ENCODE results near the gene SERPINE1. TPM values are rescaled to one million over a fixed set of nuclear protein-coding genes. Genes with fewer than 3 reads are reported as not detected.

SERPINE1 gene
- total RNA-seq, 2 experiments from 2014 or later: 0.07 TPM; not detected in 1

DNA sequence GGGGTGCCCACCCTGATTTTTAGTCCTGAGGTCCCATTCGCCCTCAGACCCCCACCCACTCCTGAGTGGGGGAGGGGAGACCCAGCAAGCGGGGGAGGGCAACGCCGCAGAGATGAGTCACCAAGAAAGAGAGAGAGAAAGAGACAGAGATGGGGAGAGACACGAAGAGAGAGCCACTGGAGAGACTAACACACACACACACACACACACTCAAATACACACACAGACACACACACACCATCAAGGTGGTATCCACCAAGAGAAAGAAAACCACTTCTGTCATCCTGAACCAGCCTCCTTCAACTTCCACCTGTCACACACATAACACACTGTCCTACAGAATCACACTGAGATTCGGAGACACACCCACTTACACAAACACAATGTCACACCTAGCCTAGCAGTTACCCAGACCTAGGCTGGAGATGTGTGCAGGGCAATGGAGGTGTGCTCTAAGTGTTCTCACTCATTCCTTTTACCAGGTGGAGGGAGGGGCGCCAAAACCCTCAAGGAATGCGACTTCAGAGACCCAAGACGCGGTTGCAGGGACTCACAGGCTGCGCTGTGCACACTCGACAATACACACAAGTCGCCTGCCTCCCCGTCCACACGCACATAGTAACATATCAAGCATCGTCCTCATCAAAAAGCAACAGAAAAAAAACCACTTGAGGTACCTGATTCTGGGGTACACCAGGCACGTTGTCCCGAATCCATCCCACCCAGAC, 42.4 kb downstream of the SERPINE1 start:
- peaks cover 81% of the 10 kb centered on the region for H3K4me1 Mint-ChIP-seq (ENCODE audit: low read depth)
- intact Hi-C loops (cut with micrococcal nuclease): loop anchor here (1.0 to 10.0 kb wide), 3 partner anchors 23 to 274 kb away; partner anchors contain the start of gene ACHE
- no peak overlapping the region for H3K4me3 Mint-ChIP-seq
- no peak overlapping the region for H3K27ac Mint-ChIP-seq
- H3K9me3 Mint-ChIP-seq: no peaks in the 10 kb centered on the region
- CTCF ChIA-PET: interaction anchor here (0.6 to 2.0 kb wide), 9 partner anchors 18 to 64 kb away, joined by 3 to 17 read pairs (median 4); no protein-coding TSS in a partner anchor
- peaks cover 78% of the 10 kb centered on the region for H3K27me3 Mint-ChIP-seq (ENCODE audit: low read depth)
- H3K36me3 Mint-ChIP-seq (ENCODE audit: low read depth): no peaks in the 10 kb centered on the region
- DNase-seq: peak; percentile 18

DNA sequence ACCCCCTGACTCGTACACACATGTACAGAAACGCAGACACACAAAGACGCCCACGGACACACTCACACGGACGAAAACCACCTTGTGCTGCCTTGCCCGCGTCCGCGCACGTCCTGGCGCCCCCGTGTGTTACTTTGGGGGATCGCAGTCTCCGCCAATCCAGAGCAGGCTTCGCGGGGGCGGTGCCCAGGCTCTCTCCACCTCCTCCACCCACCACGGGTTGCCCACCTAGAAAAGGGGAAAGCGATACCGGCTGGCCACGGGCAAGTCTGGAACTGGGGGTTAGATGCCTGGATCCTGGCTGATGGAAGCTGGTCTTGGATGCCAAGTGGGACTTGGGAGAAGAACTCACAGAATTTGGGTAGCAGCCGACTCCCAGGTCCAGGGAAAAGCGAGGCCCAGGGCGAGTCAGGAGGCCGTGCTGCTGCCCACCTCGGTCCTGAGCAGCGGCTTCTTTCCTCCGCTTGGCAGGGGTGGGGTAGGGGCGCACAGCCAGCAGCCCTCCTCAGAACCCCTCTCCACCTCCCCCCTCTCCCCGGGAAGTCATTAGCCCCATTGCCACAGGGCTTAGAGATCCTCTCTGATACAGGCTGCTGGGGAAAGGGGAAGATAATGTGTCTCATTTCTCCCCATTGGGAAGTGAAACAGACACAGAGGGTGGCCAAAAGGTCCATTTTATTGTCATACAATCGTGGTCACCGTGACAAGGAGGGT, 43.1 kb downstream of the SERPINE1 start:
- Mint-ChIP-seq H3K4me1 (ENCODE audit: low read depth) (peaks cover 79% of the 10 kb centered on the region), H3K27me3 (ENCODE audit: low read depth) (peaks cover 79% of the 10 kb centered on the region), H3K27ac (no peak overlapping the region), H3K36me3 (ENCODE audit: low read depth) (no peaks in the 10 kb centered on the region), H3K4me3 (no peak overlapping the region), H3K9me3 (no peaks in the 10 kb centered on the region)
- CTCF ChIA-PET: interaction anchor here (0.6 to 2.8 kb wide), 12 partner anchors 16 to 1247 kb away, joined by 3 to 16 read pairs (median 4); partner anchors contain the start of gene AP1S1
- peak; percentile 84 for DNase-seq
- intact Hi-C loops (cut with micrococcal nuclease): loop anchor here (1.0 to 10.0 kb wide), 5 partner anchors 22 to 275 kb away; partner anchors contain the start of gene ACHE

- no peak for DNase-seq
- H3K4me1 Mint-ChIP-seq (ENCODE audit: low read depth): peaks cover 72% of the 10 kb centered on the region
- no peaks in the 10 kb centered on the region for H3K9me3 Mint-ChIP-seq
- no peak overlapping the region for H3K27ac Mint-ChIP-seq
- H3K36me3 Mint-ChIP-seq (ENCODE audit: low read depth): no peaks in the 10 kb centered on the region
- peaks cover 79% of the 10 kb centered on the region for H3K27me3 Mint-ChIP-seq (ENCODE audit: low read depth)
- intact Hi-C loops (cut with micrococcal nuclease): loop anchor here (2.0 to 10.0 kb wide), 2 partner anchors 32 to 114 kb away; no protein-coding TSS in a partner anchor
- CTCF ChIA-PET: interaction anchor here (0.5 to 2.8 kb wide), 13 partner anchors 16 to 1246 kb away, joined by 3 to 16 read pairs (median 4); partner anchors contain the start of gene AP1S1
- H3K4me3 Mint-ChIP-seq: no peak overlapping the region
Measured at GRCh38 chr7:101170617-101171441, 43.9 kb downstream of the SERPINE1 start.

DNA sequence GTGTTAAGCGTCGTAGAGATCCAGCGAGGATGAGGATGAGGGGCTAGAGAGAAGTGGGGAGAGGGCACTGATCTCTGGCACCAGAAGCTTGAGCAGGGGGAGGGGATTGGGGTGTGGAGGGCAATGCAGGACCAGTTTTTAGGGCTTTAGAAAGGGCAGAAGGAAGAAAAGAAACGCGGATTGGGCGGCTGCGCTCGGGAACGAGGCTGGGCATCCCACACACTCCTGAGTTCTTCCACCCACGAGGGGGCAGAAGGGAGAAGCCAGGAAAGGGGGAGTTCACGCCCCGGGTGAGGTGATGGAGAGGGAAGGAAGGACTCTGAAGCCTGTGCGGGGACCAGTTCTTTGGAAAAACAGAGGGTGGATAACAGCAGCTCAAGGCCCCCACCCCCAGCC, 44.5 kb downstream of the SERPINE1 start:
- Mint-ChIP-seq H3K27ac (no peak overlapping the region), H3K4me3 (no peak overlapping the region), H3K36me3 (ENCODE audit: low read depth) (no peaks in the 10 kb centered on the region), H3K27me3 (ENCODE audit: low read depth) (peaks cover 78% of the 10 kb centered on the region), H3K4me1 (ENCODE audit: low read depth) (peaks cover 66% of the 10 kb centered on the region), H3K9me3 (no peaks in the 10 kb centered on the region)
- CTCF ChIA-PET: interaction anchor here (0.6 to 2.8 kb wide), 7 partner anchors 23 to 130 kb away, joined by 3 to 16 read pairs (median 4); no protein-coding TSS in a partner anchor
- no peak for DNase-seq
- intact Hi-C loops (cut with micrococcal nuclease): loop anchor here (2.0 to 10.0 kb wide), 2 partner anchors 33 to 113 kb away; no protein-coding TSS in a partner anchor

GRCh38 chr7:101172005-101172853, 45.3 kb downstream of the SERPINE1 start:
- Mint-ChIP-seq H3K4me1 (ENCODE audit: low read depth) (peaks cover 60% of the 10 kb centered on the region), H3K9me3 (no peaks in the 10 kb centered on the region), H3K27ac (no peak overlapping the region), H3K27me3 (ENCODE audit: low read depth) (peaks cover 79% of the 10 kb centered on the region), H3K4me3 (peak overlapping the region; percentile 20), H3K36me3 (ENCODE audit: low read depth) (no peaks in the 10 kb centered on the region)
- DNase-seq: peak; percentile 60
- intact Hi-C loops (cut with micrococcal nuclease): loop anchor here (10.0 kb wide), 1 partner anchor 113 kb away; no protein-coding TSS in a partner anchor
- CTCF ChIA-PET: interaction anchor here (0.6 to 5.7 kb wide), 5 partner anchors 20 to 129 kb away, joined by 3 to 33 read pairs (median 4); partner anchors contain the start of gene FIS1

DNA sequence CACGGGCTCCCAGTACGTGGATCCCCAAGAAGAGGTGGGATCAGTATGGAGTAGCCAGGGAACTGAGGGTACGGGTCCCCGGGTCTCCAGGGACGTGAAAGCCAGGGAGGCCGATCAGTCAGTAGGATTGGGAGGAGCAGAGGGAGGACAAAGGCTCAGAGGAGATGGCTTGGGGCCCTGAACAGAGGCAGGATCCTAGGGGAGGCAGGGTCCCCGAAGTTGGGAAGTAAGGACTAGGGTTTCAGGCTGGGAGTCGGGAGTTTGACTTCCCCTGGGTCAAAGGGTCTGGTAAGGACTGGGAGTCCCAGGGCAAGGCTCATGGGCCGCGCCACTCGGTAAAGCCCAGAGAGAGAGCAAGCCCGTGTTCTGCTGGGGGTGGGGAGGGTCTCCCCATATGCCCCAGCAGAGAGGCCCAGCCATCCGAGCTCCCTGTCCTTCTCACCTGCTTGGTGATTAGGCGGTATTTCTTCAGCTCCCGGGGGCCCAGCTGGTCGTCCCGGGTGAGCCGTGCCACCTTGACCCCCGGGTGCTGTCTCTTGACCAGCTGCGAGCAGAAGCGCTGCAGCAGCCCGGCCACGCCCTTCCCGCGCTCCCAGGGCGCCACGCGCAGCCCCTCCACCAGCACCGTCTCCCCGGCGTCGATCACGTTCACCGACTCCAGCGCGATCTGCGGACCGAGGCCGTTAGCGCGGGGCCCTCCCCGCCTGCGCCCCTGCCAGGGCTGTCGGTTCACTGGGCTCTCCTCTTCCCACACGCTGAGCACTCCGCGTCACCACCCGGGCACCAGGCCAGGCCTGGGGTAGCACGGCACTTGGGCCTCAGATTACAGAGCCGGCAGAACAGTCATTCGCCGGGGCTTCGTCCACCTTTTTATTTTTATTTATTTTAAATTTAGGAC, 46.2 kb downstream of the SERPINE1 start:
- Mint-ChIP-seq H3K4me3 (peak overlapping the region; percentile 42), H3K9me3 (no peaks in the 10 kb centered on the region), H3K27me3 (ENCODE audit: low read depth) (peaks cover 81% of the 10 kb centered on the region), H3K36me3 (ENCODE audit: low read depth) (no peaks in the 10 kb centered on the region), H3K4me1 (ENCODE audit: low read depth) (peaks cover 53% of the 10 kb centered on the region), H3K27ac (no peak overlapping the region)
- peak; percentile 57 for DNase-seq
- intact Hi-C loops (cut with micrococcal nuclease): loop anchor here (10.0 kb wide), 1 partner anchor 112 kb away; no protein-coding TSS in a partner anchor
- CTCF ChIA-PET: interaction anchor here (0.5 to 5.7 kb wide), 6 partner anchors 15 to 110 kb away, joined by 3 to 33 read pairs (median 5); partner anchors contain the start of gene FIS1

DNA sequence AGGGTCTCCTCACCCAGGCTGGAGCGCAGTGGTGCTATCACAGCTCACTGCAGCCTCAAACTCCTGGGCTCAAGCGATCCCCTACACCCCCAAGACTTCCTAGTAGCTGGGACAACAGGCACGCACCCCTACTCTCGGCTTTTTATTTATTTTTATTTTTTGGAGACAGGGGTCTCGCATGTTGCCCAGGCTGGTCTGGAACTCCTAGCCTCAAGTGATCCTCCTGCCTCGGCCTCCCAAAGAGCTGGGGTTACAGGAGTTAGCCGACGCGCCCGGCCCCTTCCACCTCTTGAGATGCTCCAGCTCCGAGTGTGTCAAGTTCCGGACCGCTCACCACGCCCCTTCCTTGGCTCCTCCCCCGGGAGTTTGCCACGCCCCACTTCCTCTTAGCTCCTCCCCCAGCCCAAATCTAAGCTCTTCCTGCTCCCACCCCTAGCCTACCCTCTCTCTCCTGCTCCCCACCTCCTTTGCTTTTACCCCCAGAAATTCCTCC, 46.9 kb downstream of the SERPINE1 start:
- intact Hi-C loops (cut with micrococcal nuclease): loop anchor here (1.0 to 10.0 kb wide), 2 partner anchors 8 to 111 kb away; partner anchors contain the start of gene VGF
- peaks cover 49% of the 10 kb centered on the region for H3K4me1 Mint-ChIP-seq (ENCODE audit: low read depth)
- CTCF ChIA-PET: interaction anchor here (0.5 to 5.7 kb wide), 9 partner anchors 14 to 109 kb away, joined by 3 to 33 read pairs (median 4); partner anchors contain the start of gene FIS1
- H3K36me3 Mint-ChIP-seq (ENCODE audit: low read depth): no peaks in the 10 kb centered on the region
- peak overlapping the region; percentile 52 for H3K4me3 Mint-ChIP-seq
- peak; percentile 84 for DNase-seq
- no peak overlapping the region for H3K27ac Mint-ChIP-seq
- no peaks in the 10 kb centered on the region for H3K9me3 Mint-ChIP-seq
- H3K27me3 Mint-ChIP-seq (ENCODE audit: low read depth): peaks cover 80% of the 10 kb centered on the region

DNA sequence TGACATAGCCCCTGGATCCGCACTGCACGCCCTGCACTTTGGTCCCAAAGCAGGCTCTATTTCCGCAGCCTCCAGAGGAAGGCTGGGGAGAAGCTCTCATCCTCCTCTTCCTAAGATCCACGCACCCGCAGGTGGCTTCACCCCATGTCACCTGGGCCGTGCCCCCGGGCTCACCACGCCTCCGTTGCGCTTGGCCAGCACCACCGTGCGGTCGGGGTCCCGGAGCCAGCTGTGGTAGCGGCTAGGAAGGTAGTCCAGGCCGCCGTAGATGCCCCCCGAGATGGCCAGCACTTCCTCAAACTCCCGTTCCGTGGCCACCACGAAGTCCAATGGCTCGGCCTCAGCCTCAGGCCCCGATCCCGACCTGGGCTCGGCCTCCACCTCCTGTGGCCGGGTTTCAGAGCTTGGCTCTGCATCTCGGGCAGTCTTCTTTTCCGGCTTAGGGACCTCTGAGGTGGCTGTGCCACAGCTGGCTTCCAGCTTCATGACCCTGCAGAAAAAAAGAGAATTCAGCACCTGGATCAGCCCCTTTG, 47.5 kb downstream of the SERPINE1 start:
- H3K4me3 Mint-ChIP-seq: peak overlapping the region; percentile 8

GRCh38 chr7:101175664-101176063, 48.8 kb downstream of the SERPINE1 start:
- H3K4me3 Mint-ChIP-seq: no peak overlapping the region
- H3K27me3 Mint-ChIP-seq (ENCODE audit: low read depth): peaks cover 73% of the 10 kb centered on the region
- H3K36me3 Mint-ChIP-seq (ENCODE audit: low read depth): no peaks in the 10 kb centered on the region
- no peak for DNase-seq
- intact Hi-C loops (cut with micrococcal nuclease): loop anchor here (10.0 kb wide), 1 partner anchor 109 kb away; no protein-coding TSS in a partner anchor
- no peaks in the 10 kb centered on the region for H3K9me3 Mint-ChIP-seq
- peaks cover 41% of the 10 kb centered on the region for H3K4me1 Mint-ChIP-seq (ENCODE audit: low read depth)
- no peak overlapping the region for H3K27ac Mint-ChIP-seq
- CTCF ChIA-PET: interaction anchor here (0.6 to 5.7 kb wide), 5 partner anchors 17 to 536 kb away, joined by 3 to 33 read pairs (median 3); no protein-coding TSS in a partner anchor

More for the DNA sequence above, 47.5 kb downstream of the SERPINE1 start:
- peaks cover 80% of the 10 kb centered on the region for H3K27me3 Mint-ChIP-seq (ENCODE audit: low read depth)
- CTCF ChIA-PET: interaction anchor here (0.6 to 5.7 kb wide), 10 partner anchors 18 to 458 kb away, joined by 3 to 33 read pairs (median 4); partner anchors contain the start of gene SERPINE1
- peak; percentile 15 for DNase-seq
- H3K36me3 Mint-ChIP-seq (ENCODE audit: low read depth): no peaks in the 10 kb centered on the region
- H3K27ac Mint-ChIP-seq: no peak overlapping the region
- intact Hi-C loops (cut with micrococcal nuclease): loop anchor here (1.0 to 10.0 kb wide), 2 partner anchors 9 to 110 kb away; partner anchors contain the start of gene VGF
- H3K4me1 Mint-ChIP-seq (ENCODE audit: low read depth): peaks cover 48% of the 10 kb centered on the region
- no peaks in the 10 kb centered on the region for H3K9me3 Mint-ChIP-seq

Measured in activated naive CD4-positive, alpha-beta T cell treated with anti-CD3 and anti-CD28 coated beads for 36 hours (primary cell).